Activated CD4-positive, CD25-positive, alpha-beta regulatory T cell treated with anti-CD3 and anti-CD28 coated beads, Interleukin-2, amount 50 U/mL, for 72 hours (primary cell): ENCODE data around the gene MBNL1.
"Not testable (repeated sequence)": the region's sequence is repeated elsewhere in the genome, so short reads cannot be mapped to it uniquely, and the experiment has no call there.

Experiments used
- DNase-seq: peaks from one replicate; pipeline ENCODE4 v3.0.0; 2021

MBNL1 gene

DNA sequence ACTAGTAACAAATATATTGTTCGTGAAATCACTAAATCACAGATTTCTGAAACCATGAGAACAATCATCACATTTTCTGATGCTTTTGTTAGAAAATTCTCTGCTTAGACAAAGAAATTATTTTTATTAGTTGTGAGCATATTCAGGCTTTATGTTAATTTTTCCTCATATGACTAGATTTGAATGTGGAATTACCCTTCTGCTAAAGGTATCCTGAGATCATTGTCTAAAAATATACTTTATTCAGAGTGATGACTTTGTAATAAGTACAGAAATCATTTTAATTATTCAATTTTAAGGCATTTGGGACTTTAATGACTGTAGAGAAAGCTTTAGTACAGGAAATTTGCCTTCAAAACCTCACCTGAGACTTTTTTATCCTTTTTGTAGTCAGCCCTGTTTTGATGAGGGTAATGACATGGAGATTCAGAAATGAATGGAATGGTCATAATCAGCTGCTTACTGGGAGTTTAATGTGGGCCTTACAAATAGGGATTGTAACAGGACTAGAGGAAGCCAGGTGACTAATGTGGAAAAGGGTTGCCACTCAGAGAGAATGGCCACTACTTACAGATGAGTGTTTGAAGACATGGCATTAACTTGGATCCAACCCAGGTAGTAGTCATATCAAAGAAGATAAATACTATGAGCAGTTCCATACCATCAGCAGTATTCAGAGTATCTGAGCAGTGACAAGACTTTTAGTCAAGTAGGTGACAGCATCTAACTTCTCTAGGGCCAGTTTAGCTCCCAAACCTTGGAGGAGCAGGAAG, 148.3 kb downstream of the MBNL1 start:
- DNase-seq: no peak

DNA sequence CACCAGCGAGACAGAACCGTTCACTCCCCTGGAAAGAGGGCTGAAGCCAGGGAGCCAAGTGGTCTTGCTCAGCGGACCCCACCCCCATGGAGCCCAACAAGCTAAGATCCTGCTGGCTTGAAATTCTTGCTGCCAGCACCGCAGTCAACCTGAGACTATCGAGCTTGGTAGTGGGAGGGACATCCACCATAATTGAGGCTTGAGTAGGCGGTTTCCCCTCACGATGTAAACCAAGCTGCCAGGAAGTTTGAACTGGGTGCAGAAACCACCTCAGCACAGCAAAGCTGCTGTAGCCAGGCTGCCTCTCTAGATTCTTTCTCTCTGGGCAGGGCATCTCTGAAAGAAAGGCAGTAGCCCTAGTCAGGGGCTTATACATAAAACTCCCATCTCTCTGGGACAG, 151.0 kb downstream of the MBNL1 start:
- no peak for DNase-seq

DNA sequence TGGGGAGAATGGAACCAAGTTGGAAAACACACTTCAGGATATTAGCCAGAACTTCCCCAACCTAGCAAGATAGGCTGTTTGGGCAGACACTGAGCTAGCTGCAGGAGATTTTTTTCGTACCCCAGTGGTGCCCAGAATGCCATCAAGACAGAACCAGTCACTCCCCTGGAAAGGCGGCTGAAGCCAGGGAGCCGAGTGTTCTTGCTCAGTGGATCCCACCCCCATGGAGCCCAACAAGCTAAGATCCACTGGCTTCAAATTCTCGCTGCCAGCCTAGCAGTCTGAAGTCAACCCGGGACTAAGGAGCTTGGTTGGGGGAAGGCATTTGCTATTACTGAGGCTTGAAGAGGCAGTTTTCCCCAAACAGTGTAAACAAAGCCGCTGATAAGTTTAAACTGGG, 152.4 kb downstream of the MBNL1 start:
- no peak for DNase-seq

DNA sequence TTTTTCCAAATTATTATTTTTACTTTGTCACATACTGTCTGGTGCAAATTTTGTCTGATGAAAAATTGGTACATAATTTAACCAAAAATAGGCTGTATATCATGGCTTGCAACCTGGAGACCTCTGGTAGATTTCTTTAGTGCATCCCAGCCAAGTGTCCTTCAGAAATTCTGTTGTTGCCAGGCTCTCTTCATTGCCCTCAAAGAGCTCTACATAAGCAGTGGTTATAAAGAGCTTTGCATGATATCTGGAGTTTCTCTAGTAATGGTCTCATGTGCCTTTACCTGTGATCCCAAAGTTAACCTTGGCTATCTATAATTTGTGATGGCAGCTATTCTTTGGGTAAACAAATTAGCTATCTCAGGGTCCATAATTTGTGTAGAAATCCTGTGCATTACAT, 157.7 kb downstream of the MBNL1 start:
- no peak for DNase-seq

DNA sequence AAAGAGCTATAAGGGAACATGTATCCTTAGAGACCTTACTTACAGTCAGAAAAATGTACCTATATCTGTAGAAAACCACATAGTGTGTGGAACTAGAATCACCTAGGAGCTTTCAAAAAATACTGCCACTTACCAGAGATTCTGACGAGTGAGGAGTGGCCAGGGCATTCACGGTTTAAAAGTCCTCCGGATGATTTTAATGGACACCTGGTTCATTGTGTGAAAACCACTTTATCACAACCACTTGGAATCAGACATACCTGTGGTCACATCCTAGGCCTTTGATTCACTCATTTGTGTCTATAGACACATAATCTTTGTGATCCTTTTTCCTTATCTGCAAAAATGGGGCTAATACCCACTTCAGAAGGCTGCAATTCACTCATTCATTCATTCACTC, 159.8 kb downstream of the MBNL1 start:
- DNase-seq: no peak

DNA sequence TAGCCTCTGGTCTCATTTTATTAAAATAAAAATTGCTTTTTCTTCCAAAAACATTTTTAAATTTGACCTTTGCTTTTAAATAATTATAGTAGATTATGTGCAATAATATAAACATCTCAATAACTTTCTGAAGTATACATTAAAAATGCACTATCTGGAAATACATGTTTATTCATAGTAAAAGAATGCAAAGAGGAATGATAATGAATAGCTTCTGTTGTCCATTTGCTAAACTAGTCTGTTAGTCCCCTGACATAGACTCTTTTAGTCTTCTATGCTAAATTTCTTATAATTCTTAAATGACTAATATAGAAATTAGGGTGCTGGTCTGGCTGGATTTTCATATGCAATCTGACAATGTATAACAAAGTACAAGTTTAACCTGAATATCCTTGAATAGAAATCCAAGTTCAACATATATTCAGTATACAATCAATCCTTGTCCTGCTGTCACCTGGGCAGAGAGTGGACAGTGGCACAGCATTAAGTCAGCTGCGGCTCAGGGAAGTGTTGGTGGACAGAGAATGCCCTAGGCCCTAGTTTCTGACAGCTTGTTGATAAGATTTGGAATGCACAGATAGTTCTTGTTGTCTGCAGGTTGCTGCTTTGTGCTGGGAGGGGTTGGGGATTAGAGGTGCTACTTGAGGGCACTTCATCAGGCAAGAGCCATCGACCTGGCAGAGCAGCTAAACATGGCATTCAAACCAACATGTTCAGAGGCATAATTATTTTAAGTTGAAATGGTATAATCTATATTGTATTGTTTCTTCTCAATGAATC, 161.7 kb downstream of the MBNL1 start:
- DNase-seq: no peak

DNA sequence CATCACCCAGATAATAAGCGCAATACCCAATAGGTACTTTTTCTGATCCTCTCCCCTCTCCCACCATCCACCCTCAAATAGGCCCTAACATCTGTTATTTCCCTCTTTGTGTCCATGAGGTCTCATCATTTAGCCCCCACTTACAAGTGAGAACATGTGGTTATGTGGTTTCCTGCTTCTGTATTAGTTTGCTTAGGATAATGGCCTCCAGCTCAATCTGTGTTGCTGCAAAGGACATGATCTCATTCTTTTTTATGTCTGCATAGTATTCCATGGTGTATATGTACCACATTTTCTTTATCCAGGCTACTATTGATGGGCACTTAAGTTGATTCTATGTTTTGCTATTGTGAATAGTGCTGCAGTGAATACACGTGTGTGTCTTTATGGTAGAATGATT, 165.4 kb downstream of the MBNL1 start:
- DNase-seq: no peak

DNA sequence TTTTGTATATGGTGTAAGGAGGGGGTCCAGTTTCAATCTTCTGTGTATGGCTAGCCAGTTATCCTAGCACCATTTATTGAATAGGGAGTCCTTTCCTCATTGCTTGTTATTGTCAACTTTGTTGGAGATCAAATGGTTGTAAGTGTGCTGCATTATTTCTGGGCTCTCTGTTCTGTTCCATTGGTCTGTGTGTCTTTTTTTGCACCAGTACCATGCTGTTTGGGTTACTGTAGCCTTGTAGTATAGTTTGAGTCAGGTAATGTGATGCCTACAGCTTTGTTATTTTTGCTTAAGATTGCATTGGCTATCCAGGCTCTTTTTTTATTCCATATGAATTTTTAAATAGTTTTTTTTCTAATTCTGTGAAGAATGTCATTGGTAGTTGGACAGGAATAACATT, 166.5 kb downstream of the MBNL1 start:
- DNase-seq: not testable (repeated sequence)

DNA sequence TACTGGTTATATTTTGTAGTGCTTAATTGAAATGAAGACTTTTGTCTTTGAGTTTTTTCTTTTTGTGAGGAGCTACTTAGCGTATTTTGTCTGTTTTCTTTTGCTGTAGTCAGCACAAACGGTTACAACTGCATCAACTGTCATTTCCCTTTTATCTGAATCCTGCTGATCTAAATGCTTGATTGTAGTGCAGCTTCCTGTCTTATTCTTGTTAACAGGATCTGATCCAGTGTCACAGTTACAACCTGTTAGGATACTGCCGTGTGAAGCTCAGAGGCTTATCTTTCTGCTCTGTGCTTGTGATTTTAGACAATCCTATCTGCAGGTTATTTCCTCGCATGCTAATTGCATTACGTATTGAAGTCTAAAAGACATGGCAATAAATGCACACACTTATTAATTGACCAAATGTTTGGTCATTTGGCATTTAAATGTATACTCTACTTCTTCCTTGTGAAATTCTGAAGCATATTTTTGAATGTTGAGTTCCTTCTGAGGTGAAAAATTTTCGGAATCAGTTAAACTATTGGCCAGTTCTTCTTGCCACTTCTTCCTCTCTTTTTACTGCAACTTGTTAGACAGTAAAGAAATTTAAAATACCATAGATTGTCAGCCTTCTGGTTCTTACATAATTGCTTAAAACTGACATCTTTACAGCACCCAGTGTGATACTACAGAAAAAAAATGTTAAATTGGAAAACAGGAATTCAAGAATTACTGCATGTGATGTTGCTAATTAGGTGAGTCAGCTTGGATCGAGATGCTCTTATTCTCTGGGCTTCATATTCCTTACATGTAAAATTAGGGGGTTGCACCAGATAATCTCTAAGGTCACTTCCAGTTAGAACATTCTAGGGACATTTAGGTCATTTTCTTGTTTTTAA, 168.2 kb downstream of the MBNL1 start:
- DNase-seq: no peak

DNA sequence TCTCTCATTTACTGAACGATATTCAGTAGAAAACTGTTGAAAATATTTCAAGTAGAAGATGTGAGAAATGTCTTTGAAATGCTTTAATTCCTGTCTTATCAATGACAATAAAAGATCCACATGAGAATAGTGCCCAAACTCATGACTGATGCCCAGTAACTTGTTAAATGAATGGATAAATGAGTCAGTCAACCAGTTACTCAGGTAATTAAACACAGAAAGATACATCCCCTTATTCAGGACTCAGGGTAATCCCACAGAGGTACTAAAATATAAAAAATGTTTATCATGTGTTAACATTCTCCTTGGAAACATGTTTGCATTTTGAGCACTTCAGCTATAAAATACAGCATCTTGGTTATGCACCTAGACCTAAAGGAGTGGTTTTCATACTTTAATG, 169.5 kb downstream of the MBNL1 start:
- no peak for DNase-seq

DNA sequence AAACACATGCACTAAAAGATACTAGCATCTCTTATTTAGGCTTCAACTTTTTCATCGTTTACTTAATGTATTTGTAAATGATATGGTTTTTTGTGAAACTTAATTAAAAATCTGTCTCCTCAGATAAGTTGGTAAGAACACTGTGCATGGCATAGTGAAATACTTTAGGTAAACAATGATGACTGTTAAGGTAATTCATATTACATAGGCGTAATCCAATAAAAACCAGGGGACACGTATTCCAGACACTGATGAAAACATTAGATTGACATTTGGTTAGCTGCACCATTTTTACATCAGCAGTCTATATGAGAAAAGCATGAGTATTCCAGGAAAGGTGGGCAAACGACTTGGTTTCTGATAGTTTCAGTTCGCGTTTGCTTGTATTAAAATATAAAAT, 170.0 kb downstream of the MBNL1 start:
- no peak for DNase-seq

DNA sequence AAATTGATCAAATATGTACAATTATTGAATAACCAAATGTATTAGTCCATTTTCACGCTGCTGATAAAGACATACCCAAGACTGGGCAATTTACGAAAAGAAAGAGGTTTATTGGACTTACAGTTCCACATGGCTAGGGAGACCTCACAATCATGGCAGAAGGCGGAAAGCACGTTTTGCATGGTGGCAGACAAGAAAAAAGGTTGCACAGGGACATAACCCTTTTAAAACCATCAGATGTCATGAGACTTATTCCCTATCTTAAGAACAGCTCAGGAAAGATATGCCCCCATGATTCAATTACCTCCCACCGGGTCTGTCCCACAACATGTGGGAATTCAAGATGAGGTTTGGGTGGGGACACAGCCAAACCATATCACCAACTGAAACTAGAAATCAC, 171.5 kb downstream of the MBNL1 start:
- DNase-seq: not testable (repeated sequence)

DNA sequence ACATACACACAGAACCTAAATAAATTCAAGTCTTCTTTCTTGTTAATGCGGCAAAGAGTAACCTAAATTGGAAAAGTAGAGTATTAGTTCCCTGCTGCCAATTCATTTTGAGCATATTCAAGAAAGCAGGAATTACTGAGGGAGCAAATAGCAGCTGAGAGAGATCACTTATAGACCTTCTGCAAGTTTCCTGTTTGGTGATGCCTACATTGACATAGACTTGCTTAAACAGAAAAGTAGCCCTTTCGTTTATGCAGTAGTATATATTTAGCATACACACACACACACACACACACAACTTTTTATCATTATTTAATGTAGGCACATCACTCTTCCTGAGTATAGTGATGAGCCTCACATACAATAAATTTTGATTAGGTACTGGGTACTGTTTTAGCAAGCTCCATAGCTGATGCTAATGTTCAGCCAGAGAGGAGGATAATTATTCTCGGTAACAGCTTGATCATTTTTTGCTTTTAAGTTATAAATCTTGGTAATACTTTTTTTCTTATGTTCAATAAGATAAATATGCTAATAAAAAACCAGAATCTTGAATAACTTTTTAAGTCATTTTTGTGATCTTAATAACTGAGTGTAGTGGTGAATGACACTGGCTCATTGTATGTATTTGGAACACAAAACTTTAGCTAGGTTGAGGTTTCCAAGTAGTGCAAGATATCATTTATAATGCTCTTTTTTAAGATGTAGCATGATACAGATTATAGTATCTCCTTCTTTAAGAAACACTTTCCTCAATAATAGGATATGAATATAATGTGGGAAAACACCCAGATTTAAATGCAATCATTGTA, 174.7 kb downstream of the MBNL1 start:
- no peak for DNase-seq

DNA sequence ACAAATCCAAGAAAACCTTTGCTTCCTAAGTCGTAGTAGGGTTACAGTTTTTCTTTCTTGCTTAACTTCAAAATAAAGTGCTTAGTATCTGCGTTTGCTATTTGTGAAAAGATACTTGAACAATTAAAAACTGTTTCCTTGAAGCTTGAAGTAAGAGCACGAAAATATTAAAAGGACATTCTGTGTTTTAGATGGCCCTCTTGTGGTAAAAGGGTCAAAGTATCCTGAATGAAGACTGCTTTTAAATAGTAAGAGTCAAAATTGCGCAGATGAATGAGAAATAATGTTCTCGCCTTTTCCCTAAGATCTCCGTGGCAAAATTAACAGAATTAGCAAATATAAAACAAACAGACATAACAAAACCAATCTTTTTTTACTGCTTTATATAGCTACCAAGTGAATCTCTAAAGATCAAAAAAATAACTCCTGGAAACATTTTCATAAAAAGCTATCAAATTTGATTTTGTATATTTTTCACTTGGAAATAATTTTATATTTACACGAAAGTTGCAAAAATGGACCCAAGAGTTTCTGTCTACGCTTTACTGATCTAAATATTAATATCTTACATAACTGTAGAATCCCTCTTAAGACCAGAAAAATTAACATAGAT, 175.4 kb downstream of the MBNL1 start:
- no peak for DNase-seq

DNA sequence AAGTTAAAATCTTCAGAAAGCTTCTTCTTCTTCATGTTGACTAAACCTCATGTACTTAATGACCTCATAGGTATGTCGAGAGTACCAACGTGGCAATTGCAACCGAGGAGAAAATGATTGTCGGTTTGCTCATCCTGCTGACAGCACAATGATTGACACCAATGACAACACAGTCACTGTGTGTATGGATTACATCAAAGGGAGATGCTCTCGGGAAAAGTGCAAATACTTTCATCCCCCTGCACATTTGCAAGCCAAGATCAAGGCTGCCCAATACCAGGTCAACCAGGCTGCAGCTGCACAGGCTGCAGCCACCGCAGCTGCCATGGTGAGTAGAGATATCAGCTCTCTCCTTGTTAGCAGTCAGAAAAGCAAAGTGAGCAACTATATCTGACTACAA, 176.5 kb downstream of the MBNL1 start:
- DNase-seq: no peak

DNA sequence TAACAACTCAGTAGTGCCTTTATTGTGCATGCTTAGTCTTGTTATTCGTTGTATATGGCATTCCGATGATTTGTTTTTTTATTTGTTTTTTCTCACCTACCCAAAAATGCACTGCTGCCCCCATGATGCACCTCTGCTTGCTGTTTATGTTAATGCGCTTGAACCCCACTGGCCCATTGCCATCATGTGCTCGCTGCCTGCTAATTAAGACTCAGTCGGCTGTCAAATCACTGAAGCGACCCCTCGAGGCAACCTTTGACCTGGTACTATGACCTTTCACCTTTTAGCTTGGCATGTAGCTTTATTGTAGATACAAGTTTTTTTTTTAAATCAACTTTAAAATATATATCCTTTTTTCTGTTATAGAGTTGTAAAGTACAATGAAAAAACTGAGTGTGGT, 177.8 kb downstream of the MBNL1 start:
- no peak for DNase-seq

DNA sequence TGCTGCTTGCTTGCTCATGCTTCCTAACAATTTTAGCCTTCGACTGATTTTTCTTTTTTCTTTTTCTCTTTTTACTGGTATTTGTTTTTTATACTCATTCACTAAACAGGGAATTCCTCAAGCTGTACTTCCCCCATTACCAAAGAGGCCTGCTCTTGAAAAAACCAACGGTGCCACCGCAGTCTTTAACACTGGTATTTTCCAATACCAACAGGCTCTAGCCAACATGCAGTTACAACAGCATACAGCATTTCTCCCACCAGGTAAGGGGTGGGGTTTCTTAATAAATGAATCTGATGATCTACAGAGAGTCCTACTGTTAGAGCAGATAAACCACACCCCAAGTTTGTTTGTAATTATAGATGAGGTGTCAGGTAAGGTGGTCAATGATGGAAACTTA, 178.8 kb downstream of the MBNL1 start:
- no peak for DNase-seq

DNA sequence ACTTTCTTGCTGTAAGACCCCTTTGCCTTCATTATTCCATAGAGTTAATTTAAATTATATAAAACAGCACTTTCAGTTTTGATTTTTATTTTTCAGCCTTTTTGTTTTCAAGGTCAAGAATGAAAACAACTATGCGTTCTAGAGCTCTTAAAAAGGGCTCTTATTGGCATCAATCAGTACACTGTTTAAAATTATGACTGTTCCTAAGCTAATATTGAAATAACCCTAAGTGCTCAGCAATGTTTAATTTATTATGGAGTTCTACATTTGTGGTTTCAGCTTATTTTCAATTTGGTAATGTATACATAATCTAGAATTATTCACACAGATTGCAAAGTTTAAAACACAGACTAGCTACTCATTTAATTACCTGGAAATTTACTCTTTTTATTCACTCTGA, 179.4 kb downstream of the MBNL1 start:
- DNase-seq: no peak

DNA sequence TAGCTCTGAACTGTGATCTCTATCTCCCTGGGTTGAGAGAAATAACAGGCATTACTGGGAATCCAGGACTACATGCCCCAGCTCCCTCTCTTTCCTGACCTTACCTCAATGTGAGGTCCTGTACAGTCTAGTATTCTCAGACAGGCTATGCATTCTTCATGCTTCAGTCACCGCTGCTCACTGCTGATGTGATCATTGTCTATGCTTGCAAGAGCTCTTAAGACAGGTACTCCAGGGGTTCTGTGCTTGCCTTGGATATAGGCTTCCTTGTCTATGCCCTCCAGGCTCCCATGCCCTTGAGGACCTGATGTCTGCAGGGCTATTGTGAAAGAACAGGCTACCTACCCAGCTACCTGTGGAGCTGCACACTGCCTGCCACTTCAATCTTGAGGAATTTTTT, 183.6 kb downstream of the MBNL1 start:
- no peak for DNase-seq

DNA sequence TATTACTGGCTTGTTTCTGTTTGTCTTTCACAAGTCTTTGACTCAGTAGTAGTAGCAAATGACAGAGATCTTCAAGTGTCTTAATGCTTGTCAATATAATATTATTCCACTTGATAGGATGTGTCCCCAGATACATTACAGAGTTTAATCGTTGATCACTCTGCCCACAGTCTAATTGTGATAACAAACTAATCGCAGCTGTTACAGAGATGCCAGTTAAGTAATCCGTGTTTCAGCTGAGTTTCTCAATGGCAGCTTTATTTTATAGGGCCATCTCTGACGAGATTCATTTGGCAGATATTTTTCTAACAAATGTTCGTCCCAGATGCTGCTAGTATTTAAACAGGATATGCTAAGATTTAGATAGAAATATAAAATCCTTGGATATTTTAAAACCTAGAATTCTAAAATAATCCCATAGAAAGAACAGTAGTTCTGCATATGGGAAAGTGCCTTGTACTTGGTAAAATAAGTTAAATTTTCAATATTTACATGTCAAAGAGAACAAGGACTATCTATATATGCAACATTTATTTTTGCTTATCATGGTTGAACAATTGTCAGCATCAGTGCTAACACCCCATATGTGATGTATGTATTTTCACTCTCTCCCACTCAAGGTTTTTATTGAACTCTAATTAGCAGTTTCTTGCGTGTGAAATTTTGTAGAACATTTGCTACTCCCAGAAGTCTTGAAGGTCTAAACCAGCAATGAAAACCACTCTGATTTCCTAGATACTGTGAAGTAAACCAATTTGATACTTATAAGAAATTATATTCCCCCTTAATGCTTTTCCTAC, 185.5 kb downstream of the MBNL1 start:
- no peak for DNase-seq

DNA sequence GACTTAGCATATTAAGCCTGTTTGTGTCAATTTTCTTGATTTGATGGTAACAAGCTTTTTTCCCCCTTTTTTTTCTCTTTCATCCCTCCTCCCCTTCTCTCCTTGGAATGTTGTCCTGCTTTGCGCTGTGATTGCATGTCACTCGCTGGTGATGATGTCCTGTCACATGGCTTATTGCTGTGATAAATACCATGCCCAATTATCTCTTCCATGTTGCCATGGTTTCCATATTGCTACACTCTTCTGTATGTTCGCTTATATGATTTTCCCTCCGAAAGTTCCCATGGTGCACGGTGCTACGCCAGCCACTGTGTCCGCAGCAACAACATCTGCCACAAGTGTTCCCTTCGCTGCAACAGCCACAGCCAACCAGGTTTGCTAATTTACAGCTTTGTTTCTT, 187.3 kb downstream of the MBNL1 start:
- no peak for DNase-seq
